NCI-H748 treated with DMSO at 0.1 percent for 48 hours (cell line): Measurements from ENCODE around the gene ZSWIM8.
"Not testable (repeated sequence)": the region's sequence is repeated elsewhere in the genome, so short reads cannot be mapped to it uniquely, and the experiment has no call there.

Experiments
- DNase-seq: peaks from one replicate; lab custom pipeline; 2025; lab: John Stamatoyannopoulos, UW

ZSWIM8 gene

DNA sequence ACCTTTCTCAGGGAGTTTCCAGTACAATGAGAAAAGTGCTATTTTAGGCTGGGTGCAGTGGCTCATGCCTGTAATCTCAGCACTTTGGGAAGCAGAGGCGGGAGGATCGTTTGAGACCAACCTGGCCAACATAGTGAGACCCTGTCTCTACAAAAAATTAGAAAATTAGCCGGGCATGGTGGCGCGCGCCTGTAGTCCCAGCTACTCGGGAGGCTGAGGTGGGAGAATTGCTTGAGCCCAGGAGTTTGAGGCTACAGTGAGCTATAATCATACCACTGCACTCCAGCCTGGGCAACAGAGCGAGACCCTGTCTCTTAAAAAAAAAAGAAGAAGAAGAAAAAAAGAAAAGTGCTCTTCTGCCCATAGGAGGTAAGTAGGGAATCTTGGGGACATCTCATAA, 10.6 kb downstream of the ZSWIM8 start:
- not testable (repeated sequence) for DNase-seq

DNA sequence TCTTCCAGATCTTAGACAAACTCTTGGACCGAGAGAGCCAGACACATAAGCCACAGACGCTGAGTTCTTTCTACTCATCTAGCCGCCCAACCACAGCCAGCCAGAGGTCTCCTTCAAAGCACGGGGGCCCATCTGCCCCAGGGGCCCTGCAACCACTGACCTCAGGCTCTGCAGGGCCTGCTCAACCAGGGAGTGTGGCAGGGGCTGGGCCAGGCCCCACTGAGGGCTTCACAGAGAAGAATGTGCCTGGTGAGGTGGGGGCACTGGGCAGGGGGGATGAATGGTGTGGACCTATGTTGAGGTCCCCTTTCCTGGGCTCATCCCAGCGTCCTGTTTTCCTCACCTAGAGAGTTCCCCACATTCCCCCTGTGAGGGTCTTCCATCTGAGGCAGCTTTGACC, 11.4 kb downstream of the ZSWIM8 start:
- no peak for DNase-seq

DNA sequence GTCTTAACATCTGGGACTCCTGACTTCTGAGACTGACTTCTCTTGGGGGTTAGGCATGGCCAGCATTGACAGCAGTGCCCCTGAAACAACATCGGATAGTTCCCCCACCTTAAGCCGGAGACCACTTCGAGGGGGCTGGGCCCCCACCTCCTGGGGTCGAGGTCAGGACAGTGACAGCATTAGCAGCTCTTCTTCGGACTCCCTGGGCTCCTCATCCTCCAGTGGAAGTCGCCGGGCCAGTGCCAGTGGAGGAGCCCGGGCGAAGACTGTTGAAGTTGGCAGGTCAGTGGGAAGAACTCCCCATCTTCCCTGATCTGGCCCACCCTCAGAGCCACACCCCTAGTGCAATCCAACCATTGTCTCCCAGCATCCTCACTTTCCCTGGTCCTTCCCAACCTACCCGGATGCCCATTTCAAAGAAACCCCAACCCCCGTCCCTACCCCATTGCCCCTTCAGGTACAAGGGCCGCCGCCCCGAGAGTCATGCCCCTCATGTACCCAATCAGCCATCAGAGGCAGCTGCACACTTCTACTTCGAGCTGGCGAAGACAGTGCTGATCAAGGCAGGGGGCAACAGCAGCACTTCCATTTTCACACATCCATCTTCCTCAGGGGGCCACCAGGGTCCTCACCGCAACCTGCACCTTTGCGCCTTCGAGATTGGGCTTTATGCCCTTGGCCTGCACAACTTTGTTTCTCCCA, 12.1 kb downstream of the ZSWIM8 start:
- no peak for DNase-seq

DNA sequence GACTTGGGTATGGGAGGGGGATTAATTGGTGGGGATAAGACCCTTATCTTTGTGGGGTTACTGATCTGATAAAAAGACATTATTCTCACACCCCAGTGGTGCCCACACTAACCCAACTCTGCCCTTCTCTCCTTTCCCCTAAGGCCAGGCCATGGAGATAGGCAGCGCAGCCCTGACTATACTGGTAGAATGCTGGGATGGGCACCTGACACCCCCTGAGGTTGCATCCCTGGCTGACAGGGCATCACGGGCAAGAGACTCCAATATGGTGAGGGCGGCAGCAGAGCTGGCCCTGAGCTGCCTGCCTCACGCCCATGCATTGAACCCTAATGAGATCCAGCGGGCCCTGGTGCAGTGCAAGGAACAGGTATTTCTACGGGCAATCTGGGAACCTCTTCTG, 12.7 kb downstream of the ZSWIM8 start:
- DNase-seq: no peak

DNA sequence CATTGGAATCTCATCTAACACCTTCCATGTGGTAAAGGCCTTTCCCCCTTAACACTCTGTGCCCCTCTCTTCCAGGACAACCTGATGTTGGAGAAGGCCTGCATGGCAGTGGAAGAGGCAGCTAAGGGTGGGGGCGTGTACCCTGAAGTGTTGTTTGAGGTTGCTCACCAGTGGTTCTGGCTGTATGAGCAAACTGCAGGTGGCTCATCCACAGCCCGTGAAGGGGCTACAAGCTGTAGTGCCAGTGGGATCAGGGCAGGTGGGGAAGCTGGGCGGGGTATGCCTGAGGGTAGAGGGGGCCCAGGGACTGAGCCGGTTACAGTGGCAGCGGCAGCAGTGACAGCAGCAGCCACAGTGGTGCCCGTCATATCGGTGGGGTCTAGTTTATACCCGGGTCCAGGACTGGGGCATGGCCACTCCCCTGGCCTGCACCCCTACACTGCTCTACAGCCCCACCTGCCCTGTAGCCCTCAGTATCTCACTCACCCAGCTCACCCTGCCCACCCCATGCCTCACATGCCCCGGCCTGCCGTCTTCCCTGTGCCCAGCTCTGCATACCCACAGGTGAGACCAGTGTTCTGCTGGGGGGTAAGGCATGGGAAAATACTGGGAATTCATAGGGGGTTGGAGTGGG, 13.6 kb downstream of the ZSWIM8 start:
- no peak for DNase-seq

DNA sequence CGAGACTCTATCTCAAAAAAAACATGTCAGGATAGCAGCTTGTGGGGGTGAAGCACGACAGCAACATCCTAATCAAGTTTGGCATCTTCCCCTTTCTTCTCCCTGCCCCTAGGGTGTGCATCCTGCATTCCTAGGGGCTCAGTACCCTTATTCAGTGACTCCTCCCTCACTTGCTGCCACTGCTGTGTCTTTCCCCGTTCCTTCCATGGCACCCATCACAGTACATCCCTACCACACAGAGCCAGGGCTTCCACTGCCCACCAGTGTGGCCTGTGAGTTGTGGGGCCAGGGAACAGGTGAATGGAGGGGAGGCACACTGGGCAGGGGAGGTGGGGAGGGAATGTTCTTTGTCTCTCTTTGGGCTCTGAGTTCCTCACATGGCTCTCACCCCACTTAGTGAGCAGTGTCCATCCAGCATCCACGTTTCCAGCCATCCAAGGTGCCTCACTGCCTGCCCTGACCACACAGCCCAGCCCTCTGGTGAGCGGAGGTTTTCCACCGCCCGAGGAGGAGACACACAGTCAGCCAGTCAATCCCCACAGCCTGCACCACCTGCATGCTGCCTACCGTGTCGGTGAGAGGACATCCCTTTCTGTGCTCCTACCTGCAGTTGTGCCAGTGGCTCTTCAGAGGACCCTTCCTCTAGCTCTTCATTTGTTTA, 14.6 kb downstream of the ZSWIM8 start:
- DNase-seq: no peak

DNA sequence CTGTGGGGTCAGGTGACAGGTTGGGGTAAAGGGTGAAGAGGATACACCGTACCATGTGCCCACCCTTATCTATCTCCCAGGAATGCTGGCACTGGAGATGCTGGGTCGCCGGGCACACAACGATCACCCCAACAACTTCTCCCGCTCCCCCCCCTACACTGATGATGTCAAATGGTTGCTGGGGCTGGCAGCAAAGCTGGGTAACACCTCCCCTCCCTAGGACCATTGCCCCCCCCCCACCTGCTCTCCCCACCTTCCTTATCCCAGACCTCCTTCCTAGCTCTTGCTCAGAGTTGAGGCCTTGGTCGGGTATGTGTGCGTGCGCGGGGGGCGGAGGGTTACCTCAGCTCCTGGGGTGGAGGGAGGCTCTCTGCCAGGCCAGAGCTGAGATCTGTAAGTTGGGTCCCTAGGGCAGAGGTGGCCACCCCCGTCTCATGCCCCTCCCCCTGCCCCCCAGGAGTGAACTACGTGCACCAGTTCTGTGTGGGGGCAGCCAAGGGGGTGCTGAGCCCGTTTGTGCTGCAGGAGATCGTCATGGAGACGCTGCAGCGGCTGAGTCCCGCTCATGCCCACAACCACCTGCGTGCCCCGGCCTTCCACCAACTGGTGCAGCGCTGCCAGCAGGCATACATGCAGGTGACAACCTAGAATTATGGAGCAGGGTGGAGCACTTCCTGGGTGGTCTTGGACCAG, 15.3 kb downstream of the ZSWIM8 start:
- DNase-seq: no peak

DNA sequence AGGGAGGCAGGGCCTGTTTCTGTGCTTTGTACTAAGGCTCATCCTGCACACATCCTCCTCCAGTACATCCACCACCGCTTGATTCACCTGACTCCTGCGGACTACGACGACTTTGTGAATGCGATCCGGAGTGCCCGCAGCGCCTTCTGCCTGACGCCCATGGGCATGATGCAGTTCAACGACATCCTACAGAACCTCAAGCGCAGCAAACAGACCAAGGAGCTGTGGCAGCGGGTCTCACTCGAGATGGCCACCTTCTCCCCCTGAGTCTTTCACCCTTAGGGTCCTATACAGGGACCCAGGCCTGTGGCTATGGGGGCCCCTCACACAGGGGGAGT, 15.8 kb downstream of the ZSWIM8 start:
- DNase-seq: no peak

DNA sequence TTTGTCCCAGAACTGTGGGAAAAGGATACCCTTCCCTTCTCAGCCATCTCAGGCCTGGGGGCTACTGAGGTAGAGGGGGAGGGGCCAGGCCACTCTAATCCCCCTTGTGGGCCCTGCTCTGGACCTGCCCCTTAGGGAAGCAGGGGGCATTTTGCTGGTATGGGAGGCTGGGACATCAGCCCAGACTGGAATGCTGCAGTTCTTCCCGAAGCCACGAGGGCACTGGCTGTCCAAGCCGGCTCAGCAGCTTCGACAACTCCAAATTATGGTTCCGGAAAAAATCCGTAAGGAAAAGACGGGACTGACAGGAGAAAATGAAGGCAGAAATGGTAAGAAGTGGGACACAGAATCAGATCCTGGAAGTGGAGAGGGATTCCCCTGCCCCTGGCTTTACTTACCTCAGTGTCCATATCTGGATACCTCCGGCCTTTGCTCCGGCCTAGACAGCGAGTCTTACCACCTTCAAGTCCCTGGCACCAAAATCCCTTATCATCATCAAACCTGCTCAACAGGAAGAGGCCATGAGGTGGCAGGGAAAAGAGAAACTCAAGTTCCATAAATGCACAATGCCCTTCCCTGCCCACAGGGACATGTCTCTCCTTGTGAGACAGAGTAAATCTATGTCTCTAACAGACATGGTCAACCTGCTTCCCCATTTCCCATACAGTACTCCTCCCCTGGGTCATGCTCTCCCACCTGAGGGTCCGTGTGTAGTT, 17.0 kb downstream of the ZSWIM8 start:
- no peak for DNase-seq

DNA sequence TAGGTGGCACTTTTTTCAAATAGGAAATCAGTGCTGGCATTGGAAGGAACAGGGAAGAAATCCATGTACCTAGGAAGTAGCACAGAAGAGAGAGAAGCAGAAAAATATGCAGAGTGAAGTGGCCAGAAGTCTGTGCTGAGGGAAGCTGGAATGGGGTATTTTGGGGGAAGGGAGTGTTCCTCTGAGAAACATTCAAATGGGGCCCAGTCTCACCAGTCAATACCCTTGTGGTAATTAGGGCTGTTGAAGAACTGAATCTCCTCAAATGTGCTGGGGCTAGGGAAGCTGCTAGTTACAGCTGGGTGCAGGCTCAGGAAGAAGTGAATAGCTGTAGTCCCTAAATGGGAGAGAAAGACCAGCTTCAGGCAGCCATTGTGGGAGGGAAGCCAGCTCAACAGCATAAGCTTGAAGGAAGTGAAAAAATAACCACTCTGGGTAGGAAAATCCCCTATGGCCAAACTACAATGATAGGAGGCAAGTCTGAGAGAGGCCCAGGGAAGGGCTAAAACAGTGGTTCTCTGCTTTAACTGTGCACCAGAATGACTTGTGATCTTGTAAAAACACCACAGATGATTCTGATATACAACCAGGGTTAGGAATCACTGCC, 18.4 kb downstream of the ZSWIM8 start:
- no peak for DNase-seq

DNA sequence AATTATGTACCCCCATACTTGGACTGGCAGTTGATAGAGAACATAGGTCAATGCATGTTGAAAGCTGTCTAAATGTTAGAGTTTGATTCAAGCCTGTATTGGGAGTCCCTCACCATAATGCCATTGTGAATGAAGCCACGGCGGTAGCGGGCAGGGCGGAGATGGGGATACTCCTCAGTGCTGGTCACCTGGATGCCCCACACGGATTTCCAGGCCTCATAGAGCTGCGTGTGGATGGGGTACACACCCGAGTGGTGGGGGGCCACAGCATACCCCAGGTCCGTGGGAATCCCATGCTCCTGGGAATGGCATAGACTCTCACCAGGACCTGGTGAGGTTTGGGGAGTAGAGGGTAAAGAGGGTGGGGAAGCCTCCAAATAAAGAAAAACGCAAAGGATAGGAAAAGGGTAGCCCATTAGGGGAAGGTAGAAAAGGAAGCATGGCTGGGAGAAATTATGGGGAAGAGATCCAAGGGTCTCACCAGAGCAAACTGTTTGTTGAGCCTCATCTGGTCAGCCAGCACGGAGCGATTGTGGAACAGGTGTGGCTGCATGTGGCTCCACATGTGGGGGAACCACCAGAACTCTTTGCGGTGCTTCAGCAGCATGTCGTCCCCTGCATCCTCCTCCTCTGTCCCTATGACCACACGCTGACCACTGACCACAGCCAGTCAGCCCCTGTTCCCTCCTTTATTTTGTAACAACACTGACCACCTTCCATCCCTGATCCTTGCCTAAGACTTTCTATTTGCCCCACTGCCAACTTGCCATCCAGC, 21.0 kb downstream of the ZSWIM8 start:
- no peak for DNase-seq

DNA sequence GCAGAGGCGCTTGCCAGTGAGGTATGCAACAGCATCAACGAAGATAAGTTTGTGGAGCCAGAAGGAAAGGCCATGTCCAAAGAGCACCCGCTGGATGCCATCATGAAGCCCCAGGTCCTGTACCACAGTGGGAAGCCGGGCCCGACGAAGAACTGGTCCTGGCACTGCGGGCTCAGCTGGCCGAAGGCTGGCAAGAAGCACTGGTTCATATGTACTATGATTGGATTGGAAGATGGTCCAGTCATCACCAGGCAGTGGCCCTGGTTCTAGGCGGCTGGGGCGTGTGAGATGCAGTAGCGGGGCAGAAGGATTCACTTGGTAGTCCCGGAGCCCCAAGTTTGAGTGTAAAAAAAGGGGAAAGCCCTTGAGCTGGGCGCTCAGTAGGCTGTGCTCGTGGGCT, 22.1 kb downstream of the ZSWIM8 start:
- no peak for DNase-seq

DNA sequence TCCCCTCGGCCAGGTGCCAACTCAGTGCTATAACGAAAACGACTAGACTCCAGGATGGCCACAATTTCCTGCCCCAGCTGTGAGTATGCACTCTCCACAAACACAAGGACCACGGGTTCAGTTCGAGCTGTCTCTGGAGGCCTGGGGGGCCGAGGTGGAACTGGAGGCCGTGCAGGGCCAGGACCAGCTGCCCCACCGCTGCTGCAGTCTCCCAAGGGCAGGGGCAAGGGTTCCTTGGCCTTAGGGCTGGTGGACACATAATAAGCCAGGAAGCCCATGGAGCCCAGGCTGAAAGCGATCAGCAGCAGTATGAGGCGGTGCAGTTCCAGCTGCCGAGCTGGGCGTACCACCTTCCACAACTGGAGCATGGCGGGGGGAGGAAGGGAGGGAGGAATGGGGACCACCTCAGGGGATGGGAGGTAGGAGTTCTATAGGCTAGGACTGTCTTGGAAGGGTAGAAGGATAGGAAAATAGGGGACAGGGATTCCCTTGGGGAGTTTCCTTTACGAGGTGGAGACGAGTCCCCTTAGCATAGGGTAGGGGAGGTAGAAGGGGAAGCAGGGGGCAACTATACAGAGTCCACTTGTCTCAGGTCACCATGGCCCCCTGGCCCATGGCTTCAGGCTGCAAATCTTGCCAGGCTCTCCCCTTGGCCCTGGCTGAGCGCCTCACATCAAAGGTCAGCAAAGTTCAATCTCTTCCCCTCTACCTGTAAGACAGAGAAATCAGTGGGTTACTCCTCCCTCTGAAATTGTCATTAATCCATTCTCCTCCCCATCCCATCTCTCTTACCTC, 22.8 kb downstream of the ZSWIM8 start:
- no peak for DNase-seq

DNA sequence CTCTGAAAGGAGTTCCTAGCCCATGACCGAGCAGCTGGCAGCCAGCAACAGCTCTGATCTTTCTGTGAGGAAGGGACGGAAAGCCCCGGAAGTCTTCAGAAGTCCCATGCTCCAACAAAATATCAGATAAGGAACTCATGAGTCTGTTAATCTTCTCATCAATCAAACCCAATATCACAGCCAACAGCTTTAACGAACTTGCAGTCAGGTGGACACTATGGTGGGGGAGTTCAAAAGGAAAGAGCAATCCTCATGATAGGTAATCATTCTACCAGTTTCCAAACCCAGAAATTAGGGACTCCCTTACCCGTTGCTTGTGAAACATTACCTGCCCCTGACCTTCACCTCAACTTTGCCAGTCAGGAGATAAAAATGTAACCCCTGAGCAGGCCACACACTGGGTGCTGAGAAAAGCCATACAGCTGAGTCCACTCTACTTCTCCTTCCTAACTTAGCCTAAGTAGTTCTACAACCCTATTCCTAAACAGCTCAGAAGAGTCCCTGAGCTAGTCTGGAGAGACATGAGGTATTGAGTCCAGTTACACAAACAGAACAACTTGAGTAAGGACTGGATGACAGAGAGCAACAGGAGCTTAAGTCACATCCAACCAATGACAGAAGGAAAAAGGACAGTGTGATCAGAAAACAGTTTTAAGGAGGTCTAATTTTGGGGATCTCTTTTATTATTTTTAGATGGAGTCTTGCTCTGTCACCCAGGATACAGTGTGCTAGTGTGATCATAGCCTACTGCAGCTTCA, 23.8 kb downstream of the ZSWIM8 start:
- no peak for DNase-seq

DNA sequence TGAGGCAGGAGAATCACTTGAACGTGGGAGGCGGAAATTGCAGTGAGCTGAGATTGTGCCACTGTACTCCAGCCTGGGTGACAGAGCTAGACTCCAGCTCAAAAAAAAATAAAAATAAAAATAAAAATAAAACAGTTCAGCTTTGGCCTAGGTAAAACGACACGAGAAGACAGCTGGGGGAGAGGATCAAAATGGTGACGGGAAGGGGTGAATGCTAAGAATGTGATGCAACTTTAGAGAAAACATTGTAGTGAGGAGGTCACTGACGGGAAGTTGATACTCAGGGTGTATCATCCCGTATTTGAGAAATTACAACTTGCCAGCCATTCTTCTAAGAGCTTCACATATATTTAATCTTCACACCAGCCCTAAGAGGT, 24.9 kb downstream of the ZSWIM8 start:
- DNase-seq: no peak

DNA sequence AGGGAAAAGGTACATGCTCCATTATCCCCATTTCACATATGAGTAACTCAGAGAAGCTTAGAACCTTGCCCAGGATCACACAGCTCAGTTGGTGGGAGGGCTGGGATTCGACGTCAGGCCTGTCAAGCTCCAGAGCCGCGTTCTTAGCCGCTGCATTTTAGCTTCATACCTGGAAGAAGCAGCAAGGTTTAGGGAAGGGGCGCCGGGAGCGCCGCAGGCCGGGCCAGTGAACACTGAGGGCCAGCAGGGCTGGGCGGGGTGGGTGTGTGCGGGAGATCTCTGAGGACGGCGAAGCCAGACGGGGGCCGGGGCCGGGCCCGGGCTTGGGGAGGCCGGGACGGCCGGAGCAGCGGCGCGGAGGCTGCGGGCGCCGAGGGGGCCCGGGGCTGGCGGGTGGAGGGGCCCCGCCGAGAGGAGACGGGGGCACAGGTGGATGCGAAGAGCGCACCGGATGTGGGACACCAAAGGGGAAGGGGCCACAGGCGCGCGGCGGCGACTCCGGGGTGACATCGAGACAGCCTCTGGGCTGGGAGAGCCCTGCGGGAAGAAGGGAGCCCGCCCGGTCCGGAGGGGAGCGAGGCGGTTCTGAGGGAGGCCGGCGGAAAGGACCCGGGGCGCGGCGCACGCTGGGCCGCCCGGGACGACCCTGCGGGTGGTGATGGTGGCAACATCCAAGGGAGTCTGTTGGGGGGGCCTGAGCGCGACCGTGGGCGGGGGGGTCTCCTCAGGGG, 25.5 kb downstream of the ZSWIM8 start:
- no peak for DNase-seq

DNA sequence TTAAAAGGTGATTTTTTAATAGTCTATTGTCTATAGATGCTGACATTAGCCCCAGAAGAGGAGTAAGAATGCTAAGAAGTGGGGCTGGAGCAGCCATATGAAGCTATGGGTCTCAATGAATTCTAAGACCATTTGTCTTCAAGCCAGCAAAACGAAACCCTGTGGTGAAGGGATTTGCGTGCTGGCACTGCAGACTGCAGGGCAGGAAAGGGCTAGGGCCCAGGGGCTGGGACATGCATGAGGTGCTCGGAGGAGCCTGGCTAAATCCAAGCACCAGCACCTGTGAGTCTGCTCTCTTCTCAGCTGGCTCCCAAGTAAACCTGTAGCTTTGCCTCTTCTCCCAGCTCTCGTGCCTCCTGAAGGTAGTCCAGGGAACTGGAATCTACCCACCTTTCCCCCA, 27.3 kb downstream of the ZSWIM8 start:
- no peak for DNase-seq

DNA sequence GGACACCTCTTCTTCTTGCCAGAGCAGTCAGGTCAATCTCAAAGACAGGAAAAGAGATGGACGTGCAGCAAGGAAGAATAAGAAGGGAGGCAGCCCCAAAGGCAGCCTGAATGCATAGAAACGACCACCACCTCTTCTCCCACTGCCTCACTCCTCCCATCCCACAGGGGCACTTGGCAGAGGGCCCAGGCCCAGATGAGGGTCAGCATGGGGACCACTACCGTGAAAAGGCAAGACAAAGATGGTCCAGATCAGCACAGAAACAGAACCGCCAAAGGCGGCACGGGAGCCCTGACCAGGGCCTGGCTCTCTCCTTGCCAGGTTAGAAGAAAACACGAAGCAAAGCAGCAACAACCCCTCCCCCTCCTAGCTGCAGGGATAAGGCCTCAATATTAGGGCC, 27.9 kb downstream of the ZSWIM8 start:
- DNase-seq: no peak
